ENCODE results near the gene AIPL1. TPM values are rescaled to one million over a fixed set of nuclear protein-coding genes. Genes with fewer than 3 reads are reported as not detected.

The AIPL1 gene
- total RNA-seq, 1 experiment from 2014 or later: not detected

DNA sequence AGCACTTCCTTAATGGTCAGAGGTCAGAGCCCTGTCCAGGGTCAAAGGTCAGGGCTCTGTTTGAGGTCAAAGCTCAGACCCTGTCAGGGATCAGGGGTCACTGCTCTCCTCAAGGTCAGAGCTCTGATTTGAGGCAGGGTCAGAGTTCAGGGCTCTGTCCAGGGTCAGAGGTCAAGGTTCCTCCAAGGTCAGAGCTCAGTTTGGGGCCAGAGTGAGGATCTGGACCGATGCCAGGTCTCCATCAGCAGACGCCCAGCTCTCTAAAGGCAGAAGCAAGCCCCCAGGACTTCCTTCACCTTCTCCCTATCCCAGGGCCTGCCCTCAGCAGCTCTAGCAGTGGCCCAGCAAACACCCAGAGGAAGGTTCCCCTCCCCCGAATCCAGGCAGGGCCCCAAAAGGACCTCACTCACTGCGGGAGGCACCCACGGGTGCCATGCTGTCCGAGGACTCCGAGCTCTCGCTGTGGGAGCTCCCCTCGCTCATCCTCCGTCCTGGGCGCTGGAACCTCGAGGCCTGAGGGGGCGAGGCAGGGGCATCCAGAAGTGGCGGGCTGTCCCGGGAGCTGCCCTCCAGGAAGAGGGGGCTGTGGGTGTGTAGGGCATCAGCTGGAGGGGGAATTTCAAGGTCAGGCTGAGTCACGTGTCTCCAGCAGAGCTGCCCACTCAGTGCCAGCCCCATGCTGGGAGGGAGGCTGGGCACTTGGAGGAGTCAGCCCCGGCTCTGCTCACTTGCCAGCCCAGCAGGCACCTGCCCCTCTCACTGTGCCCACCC lies 36.0 kb upstream of the AIPL1 start:
- no peaks in the 10 kb centered on the region for H3K9me3 ChIP-seq (ENCODE audit: low read depth, low read length, poor library complexity, severe bottlenecking)
- H3K4me3 ChIP-seq (ENCODE audit: low read depth, low read length, poor library complexity, severe bottlenecking): no peak overlapping the region
- intact Hi-C loops (cut with micrococcal nuclease; ENCODE audit: unreplicated experiment): loop anchor here (10.0 kb wide), 1 partner anchor 174 kb away; the partner anchor contains the start of genes KIAA0753 and TXNDC17
- ChIA-PET CTCF (no interaction called here), POLR2A (ENCODE audit: low non-redundant PET) (no interaction called here)
- H3K27ac ChIP-seq (ENCODE audit: low read depth, low read length, poor library complexity, severe bottlenecking): no peak overlapping the region
- H3K4me1 ChIP-seq (ENCODE audit: insufficient read depth, low read length, poor library complexity, severe bottlenecking): peaks cover 14% of the 10 kb centered on the region
- BruUV-seq (replicated peaks): no TSS peak
- no peaks in the 10 kb centered on the region for H3K27me3 ChIP-seq (replicated peaks; ENCODE audit: insufficient read depth, low read depth, low read length, poor library complexity)
- TF ChIP-seq, protein P1, sequence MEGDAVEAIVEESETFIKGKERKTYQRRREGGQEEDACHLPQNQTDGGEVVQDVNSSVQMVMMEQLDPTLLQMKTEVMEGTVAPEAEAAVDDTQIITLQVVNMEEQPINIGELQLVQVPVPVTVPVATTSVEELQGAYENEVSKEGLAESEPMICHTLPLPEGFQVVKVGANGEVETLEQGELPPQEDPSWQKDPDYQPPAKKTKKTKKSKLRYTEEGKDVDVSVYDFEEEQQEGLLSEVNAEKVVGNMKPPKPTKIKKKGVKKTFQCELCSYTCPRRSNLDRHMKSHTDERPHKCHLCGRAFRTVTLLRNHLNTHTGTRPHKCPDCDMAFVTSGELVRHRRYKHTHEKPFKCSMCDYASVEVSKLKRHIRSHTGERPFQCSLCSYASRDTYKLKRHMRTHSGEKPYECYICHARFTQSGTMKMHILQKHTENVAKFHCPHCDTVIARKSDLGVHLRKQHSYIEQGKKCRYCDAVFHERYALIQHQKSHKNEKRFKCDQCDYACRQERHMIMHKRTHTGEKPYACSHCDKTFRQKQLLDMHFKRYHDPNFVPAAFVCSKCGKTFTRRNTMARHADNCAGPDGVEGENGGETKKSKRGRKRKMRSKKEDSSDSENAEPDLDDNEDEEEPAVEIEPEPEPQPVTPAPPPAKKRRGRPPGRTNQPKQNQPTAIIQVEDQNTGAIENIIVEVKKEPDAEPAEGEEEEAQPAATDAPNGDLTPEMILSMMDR (conservative IDR thresholded peaks at IDR 0.05; ENCODE audit: low read depth, low read length): no peak
- no peak for TF ChIP-seq EZH2 (IDR thresholded peaks at IDR 0.05; ENCODE audit: borderline replicate concordance, low read depth, low read length, poor library complexity, severe bottlenecking)
- H3K36me3 ChIP-seq (ENCODE audit: insufficient read depth, low read length, poor library complexity, severe bottlenecking): no peaks in the 10 kb centered on the region
- no peak for DNase-seq (ENCODE audit: low spot score)

DNA sequence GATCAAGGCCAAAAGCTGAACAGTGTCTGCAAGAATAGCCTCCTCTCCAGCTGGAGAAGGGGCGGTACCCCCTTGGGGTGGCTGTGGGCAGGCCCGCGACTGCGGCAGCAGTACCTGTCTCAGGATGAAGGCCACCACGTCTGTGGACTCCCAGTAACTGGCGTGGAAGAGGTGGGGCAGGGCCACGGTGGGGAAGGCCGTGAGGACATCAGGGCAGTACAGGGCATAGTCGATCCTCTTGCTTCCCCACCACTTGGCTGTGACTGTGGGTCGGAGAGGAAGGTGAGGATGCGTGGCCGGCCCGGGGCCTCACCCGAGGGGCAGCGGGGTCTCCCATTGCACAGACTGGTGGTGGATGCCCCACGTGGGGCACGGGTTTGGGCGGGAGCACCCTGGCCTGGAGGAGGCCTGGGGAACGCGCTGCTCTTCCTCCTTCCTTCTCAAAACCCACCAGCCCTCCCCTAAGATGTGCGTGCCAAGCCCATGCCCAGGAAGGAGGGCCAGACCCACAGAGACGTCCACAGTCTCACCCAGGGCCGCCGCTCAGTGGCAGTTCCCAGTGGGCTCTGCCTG lies 35.3 kb upstream of the AIPL1 start:
- intact Hi-C loops (cut with micrococcal nuclease; ENCODE audit: unreplicated experiment): loop anchor here (10.0 kb wide), 1 partner anchor 175 kb away; the partner anchor contains the start of genes KIAA0753 and TXNDC17
- Histone ChIP-seq H3K4me1 (ENCODE audit: insufficient read depth, low read length, poor library complexity, severe bottlenecking) (peaks cover 8% of the 10 kb centered on the region), H3K27me3 (replicated peaks; ENCODE audit: insufficient read depth, low read depth, low read length, poor library complexity) (no peaks in the 10 kb centered on the region), H3K9me3 (ENCODE audit: low read depth, low read length, poor library complexity, severe bottlenecking) (no peaks in the 10 kb centered on the region), H3K27ac (ENCODE audit: low read depth, low read length, poor library complexity, severe bottlenecking) (no peak overlapping the region), H3K36me3 (ENCODE audit: insufficient read depth, low read length, poor library complexity, severe bottlenecking) (no peaks in the 10 kb centered on the region), H3K4me3 (ENCODE audit: low read depth, low read length, poor library complexity, severe bottlenecking) (no peak overlapping the region)
- ChIA-PET CTCF (no interaction called here), POLR2A (ENCODE audit: low non-redundant PET) (no interaction called here)
- TF ChIP-seq, protein P1 (conservative IDR thresholded peaks at IDR 0.05; ENCODE audit: low read depth, low read length): no peak
- no peak for TF ChIP-seq EZH2 (IDR thresholded peaks at IDR 0.05; ENCODE audit: borderline replicate concordance, low read depth, low read length, poor library complexity, severe bottlenecking)
- DNase-seq (ENCODE audit: low spot score): no peak
- BruUV-seq (replicated peaks): no TSS peak

DNA sequence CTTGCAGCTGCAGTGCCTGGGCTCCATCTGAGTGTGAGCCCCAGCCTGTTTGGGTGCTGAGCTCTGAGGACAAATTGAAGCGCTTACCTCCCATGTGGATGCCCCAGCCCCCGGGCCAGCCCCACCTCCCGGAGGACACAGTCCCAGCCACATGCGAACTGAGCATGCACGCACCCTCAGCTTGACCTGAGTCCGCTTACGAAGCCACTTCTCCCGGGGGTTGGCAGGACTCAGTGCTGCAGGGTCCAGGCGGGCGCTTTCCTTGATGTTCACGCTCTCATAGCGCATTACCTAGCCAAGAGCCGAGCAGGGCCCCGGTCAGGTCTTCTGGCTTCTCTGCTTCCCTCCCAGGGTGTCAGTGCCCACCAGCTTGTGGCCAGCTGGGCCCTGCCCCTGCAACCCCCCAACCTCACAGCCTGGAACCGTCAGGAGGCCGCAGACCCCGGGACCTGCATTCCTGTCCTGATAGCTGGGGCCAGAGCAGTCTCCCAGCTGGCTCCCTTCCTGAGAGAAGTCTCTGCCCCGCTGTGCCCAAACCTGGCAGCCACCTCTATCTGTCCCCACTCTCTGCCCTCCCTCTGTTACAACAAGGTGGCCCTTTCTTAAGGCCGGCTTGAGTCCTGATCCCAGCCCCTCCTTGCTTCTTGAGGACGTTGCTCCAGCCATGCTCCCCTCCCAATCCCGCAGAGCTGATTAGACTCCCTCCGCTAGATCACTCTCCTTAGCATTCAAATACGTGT lies 33.3 kb upstream of the AIPL1 start:
- H3K36me3 ChIP-seq (ENCODE audit: insufficient read depth, low read length, poor library complexity, severe bottlenecking): no peaks in the 10 kb centered on the region
- H3K4me3 ChIP-seq (ENCODE audit: low read depth, low read length, poor library complexity, severe bottlenecking): no peak overlapping the region
- H3K4me1 ChIP-seq (ENCODE audit: insufficient read depth, low read length, poor library complexity, severe bottlenecking): peaks cover 4% of the 10 kb centered on the region
- H3K9me3 ChIP-seq (ENCODE audit: low read depth, low read length, poor library complexity, severe bottlenecking): no peaks in the 10 kb centered on the region
- TF ChIP-seq, protein P1 (conservative IDR thresholded peaks at IDR 0.05; ENCODE audit: low read depth, low read length): no peak
- TF ChIP-seq EZH2 (IDR thresholded peaks at IDR 0.05; ENCODE audit: borderline replicate concordance, low read depth, low read length, poor library complexity, severe bottlenecking): no peak
- ChIA-PET POLR2A (ENCODE audit: low non-redundant PET) (no interaction called here), CTCF (no interaction called here)
- BruUV-seq (replicated peaks): no TSS peak
- intact Hi-C loops (cut with micrococcal nuclease; ENCODE audit: unreplicated experiment): no loop called here
- no peaks in the 10 kb centered on the region for H3K27me3 ChIP-seq (replicated peaks; ENCODE audit: insufficient read depth, low read depth, low read length, poor library complexity)
- no peak for DNase-seq (ENCODE audit: low spot score)
- no peak overlapping the region for H3K27ac ChIP-seq (ENCODE audit: low read depth, low read length, poor library complexity, severe bottlenecking)

All from A673 (cell line).